GM19025 (cell line): ENCODE measurements around the gene PRDM16.

ENCODE experiments used
- ATAC-seq: cut with Tn5 transposase; IDR thresholded peaks from one replicate; pipeline ENCODE4 v1.9.1; 2021; ENCODE audit warnings: mild to moderate bottlenecking, low read depth, moderate library complexity; ENCODE audit not compliant: unreplicated experiment

PRDM16 gene

GRCh38 chr1:3068564-3069431 is at the start of gene PRDM16:
Gene PRDM16 (plus strand): TSS chr1:3069203. CDS start chr1:3069260, 57 bp downstream.
- ATAC-seq, result no peak

GRCh38 chr1:3019516-3020051 is 49.4 kb upstream of the PRDM16 start:
- ATAC-seq, result no peak

- ATAC-seq, result no peak
Observed at GRCh38 chr1:3020263-3020909, 48.6 kb upstream of the PRDM16 start.

GRCh38 chr1:3021233-3021671 is 47.8 kb upstream of the PRDM16 start, which contains the start of gene ACTRT2:
Gene ACTRT2 (plus strand): TSS chr1:3021467. CDS start chr1:3021687, 220 bp downstream.
- no peak for ATAC-seq

GRCh38 chr1:3021801-3022401 is 47.1 kb upstream of the PRDM16 start:
- ATAC-seq, result no peak

GRCh38 chr1:3022511-3022973 is 46.5 kb upstream of the PRDM16 start:
- ATAC-seq, result no peak

GRCh38 chr1:3022976-3023375 is 46.0 kb upstream of the PRDM16 start:
- no peak for ATAC-seq

GRCh38 chr1:3024019-3024418 is 45.0 kb upstream of the PRDM16 start:
- ATAC-seq, result no peak

GRCh38 chr1:3024588-3024987 is 44.4 kb upstream of the PRDM16 start:
- no peak for ATAC-seq

- no peak for ATAC-seq
Observed at GRCh38 chr1:3026124-3026523, 42.9 kb upstream of the PRDM16 start.

- ATAC-seq, result no peak
Observed at GRCh38 chr1:3026581-3027391, 42.2 kb upstream of the PRDM16 start.

- ATAC-seq, result no peak
Observed at GRCh38 chr1:3027611-3028371, 41.2 kb upstream of the PRDM16 start.

GRCh38 chr1:3028531-3029282 is 40.3 kb upstream of the PRDM16 start:
- no peak for ATAC-seq

- no peak for ATAC-seq
Observed at GRCh38 chr1:3029481-3029961, 39.5 kb upstream of the PRDM16 start.

- ATAC-seq, result no peak
Observed at GRCh38 chr1:3029991-3030662, 38.9 kb upstream of the PRDM16 start.

GRCh38 chr1:3030663-3031381 is 38.2 kb upstream of the PRDM16 start:
- no peak for ATAC-seq
